GM12873 (cell line): ENCODE results near the gene DEPP1.
A peak's percentile ranks its signal among the peaks of the same experiment; 100 is the strongest.

ENCODE experiments used
- TF ChIP-seq, protein P1 (sequence below): IDR thresholded peaks from 2 replicates; pipeline ENCODE4 v1.5.1; 2012; ENCODE audit warnings: low read depth, mild to moderate bottlenecking, moderate library complexity, low read length, control low read depth; ENCODE audit not compliant: insufficient read depth; ENCODE audit errors: missing control alignments

The DEPP1 gene, protein sequence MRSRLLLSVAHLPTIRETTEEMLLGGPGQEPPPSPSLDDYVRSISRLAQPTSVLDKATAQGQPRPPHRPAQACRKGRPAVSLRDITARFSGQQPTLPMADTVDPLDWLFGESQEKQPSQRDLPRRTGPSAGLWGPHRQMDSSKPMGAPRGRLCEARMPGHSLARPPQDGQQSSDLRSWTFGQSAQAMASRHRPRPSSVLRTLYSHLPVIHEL

DNA sequence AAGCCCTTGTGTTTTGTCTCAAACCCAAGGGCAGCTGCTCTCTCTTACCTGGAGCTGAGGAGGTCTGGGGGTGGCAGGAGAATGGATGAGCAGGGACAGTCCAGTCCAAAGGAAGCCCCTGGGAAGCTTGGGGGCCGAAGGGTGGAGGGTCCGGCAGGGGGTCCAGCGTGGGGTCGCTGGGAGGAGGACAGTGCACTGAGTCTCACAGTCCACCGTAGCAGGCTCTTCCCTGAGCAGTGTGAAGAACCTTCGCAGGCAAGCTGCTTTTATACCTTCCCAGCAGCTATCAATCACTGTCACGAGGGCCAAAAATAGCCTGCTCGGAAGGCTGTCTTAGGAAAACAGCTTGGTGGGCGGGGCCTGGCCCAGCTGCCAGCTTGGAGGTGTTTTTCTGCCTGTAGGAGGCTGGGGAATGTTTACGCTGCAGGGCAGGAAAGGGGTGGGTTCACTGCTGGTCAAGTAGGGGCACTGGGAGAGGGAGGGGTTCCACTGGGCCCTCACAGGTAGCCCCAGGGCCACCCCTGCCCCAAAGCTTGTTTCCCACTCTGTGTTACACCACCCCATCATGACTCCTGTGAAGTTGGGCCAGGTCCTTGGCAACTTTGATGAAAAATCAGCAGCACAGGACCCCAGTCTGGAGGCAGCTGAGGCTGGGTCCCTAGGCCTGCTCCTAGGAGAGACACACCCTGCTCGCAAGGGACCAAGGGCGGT lies at the start of gene DEPP1:
Gene DEPP1, minus strand, starts transcription at position 240 of the 711 bp plus-strand sequence. CDS start 779 bp downstream, outside the sequence.
- TF ChIP-seq, protein P1, sequence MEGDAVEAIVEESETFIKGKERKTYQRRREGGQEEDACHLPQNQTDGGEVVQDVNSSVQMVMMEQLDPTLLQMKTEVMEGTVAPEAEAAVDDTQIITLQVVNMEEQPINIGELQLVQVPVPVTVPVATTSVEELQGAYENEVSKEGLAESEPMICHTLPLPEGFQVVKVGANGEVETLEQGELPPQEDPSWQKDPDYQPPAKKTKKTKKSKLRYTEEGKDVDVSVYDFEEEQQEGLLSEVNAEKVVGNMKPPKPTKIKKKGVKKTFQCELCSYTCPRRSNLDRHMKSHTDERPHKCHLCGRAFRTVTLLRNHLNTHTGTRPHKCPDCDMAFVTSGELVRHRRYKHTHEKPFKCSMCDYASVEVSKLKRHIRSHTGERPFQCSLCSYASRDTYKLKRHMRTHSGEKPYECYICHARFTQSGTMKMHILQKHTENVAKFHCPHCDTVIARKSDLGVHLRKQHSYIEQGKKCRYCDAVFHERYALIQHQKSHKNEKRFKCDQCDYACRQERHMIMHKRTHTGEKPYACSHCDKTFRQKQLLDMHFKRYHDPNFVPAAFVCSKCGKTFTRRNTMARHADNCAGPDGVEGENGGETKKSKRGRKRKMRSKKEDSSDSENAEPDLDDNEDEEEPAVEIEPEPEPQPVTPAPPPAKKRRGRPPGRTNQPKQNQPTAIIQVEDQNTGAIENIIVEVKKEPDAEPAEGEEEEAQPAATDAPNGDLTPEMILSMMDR, result no peak

DNA sequence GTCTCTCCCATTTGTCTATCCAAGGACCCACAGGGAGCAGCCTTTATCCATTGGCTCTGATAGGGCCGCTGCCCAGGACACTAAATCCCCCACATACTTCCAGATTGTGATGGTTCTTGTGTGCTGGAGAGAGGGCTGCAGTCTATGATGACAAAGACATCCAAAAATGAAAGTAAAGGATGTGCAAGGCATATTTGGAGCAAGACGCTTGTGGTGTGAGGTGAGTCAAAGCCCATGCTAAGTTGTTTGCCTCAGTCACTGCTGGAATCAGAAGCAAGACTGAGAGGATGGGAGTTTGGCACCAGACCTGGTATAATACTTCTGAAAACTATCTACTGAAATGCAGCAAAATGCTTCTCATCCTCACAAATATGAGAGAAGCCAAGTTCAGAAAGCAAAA lies 44.8 kb upstream of the DEPP1 start:
- TF ChIP-seq, protein P1, result no peak

DNA sequence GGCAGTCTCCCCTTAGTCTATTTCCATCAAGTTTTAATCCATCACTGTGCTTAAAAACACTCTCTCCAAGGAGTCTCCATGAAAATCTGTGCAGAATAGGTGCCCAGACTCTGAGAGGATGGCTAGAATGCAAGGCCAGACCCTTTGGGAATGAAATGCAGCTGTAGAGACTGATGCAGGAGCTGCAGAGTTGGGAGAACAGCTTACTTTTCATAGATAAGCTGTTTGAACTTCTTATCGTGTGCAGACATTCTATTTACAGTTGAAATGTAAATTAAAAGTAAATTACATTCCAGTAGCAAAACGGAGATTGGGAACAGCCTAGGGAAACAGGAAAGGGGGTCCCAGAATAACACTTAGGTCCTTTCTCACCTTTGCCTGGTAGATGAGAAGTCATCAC lies 37.0 kb upstream of the DEPP1 start:
- TF ChIP-seq, protein P1, result no peak

DNA sequence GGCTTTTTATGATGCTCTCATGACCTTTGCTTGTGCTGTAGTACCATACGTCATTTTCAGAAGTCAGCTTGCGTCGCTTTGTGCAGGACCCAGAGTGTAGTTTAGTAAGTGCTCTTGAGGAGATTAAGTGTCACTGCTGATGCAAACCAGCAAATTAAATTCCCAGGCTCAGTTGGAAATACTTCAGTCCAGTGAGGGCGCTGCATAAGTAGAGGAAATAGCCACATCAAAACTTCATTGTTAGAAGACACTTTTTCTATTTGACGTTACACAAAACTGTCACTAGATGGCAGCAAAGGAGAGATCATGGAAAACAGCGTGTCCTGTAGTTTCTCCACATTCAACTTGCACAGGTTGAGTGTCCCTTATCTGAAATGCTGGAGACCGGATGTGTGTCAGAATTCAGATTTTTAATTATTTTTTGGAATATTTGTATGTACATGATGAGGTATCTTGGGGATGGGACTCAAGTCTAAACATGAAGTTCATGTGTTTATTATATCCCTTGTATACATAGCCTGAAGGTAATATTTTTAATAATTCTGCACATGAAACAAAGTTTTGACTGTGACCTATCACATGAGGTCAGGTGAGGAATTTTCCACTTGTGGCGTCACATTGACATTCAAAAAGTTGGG lies 30.0 kb upstream of the DEPP1 start:
- TF ChIP-seq, protein P1, result peak; percentile 75

DNA sequence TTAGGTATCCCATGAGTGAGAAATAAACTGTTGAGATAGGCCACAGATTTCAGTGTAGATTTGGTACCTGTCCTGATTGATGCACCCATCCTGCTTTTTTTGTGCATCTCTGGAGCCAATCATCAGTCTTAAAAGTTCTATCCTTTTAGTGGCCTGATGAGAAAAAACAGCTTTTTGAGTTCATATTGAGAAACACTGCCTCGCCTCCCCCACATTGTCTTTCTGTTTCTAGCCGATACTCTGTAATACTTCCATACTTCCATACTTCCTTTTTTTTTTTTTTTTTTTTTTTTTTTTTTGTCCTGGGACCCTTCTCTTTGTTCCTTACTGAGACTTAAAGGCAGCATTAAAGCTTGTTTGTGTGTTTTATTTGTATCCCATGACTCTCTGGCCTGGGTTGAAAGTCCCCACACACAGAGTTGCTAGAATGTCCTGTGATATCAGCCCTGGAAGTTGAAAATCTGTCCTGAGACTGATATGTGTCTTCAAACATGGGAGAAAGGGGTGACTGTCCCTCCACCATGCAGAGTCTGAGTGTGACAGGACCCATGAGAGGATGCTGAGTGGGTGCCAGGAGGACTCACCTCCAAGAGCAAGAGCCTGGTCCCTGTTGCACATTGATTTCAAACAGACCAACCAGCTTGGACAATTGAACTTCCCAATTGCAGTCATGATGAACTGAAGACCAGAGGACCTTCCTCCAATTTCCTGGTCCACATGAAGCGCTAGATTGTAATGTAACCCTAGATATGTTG lies 27.8 kb upstream of the DEPP1 start:
- TF ChIP-seq, protein P1, result no peak

DNA sequence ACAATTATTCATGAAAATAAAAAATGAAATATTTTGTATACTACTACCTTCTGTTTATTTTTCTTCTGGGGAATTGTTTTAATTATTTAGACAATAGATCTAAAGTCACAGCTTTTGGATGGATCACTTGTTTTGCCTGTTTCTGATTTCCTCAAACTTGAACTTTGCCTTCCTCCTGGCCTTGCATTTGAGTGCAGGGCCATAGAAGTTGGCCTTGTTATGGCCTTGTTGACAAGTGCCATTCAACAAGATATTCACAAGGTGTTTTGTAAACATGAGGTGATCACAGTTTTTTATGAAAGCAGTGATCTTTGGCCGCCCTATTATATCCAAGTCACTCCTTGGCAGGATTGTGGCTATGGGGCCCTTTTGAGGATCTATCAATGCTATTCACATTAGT lies 26.7 kb upstream of the DEPP1 start:
- TF ChIP-seq, protein P1, result no peak

DNA sequence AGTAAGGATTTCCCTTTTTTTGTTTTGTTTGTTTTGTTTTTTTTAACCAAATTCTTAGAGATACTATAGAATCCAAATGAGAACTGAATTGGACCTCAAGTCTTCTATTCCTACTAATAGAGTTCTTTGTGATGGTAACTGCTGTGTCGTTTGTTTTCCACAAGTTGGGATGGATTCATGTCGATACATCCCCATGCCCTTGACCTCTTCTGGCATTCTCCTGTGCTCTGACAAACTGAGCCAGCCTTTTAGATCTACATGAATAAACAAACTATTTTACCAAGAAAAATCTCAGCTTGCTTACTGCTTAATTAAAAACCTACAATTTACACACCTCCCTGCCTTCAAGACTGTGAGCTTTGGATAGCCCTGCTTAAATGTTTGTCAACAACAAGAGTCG lies 26.1 kb upstream of the DEPP1 start:
- TF ChIP-seq, protein P1, result no peak
